ENCODE data around the gene TMOD3. TPM values are rescaled to one million over a fixed set of nuclear protein-coding genes. Genes with fewer than 3 reads are reported as not detected.

The TMOD3 gene
- total and polyA plus RNA-seq, 2 donors (not counting 3 experiments of a cell fraction or from before 2014, with no cell fraction given) = 10.4 to 64.3 TPM

GRCh38 chr15:51838270-51838669 lies 8.8 kb downstream of the TMOD3 start:
- dilution Hi-C loops (cut with MboI; ENCODE audit: extremely low pct_ligation_motif_present, low sequenced_read_pairs) = no loop called here
- H3K27ac ChIP-seq (ENCODE audit: insufficient read depth, low read depth, low read length) = peak overlapping the region; percentile 56
- H3K27me3 ChIP-seq (ENCODE audit: control insufficient read depth in 2 of 2, insufficient read depth in 2 of 2, low read length in 2 of 2) = no peaks in the 10 kb centered on the region
- intact Hi-C loops (cut with micrococcal nuclease) = no loop called here
- H3K36me3 ChIP-seq (ENCODE audit: control insufficient read depth in 2 of 2, extremely low read depth in 1 of 2, insufficient read depth in 2 of 2, low read length in 2 of 2) = no peaks in the 10 kb centered on the region
- ChIA-PET CTCF (interaction anchor here (1.1 to 2.3 kb wide), 6 partner anchors 20 to 62 kb away, joined by 3 to 8 read pairs (median 5); no protein-coding TSS in a partner anchor), POLR2A (interaction anchor here (0.6 kb wide), 1 partner anchor 28 kb away, joined by 3 read pairs; no protein-coding TSS in a partner anchor)
- no TSS peak for BruUV-seq (replicated peaks)
- no peak overlapping the region for H3K9ac ChIP-seq (replicated peaks; ENCODE audit: extremely low read depth, insufficient read depth, low read length)
- peak overlapping the region; percentile 71 for H3K4me2 ChIP-seq (ENCODE audit: insufficient read depth, low read length)
- TF ChIP-seq MYC (IDR thresholded peaks at IDR 0.05; ENCODE audit: low read depth, low read length) (no peak), GATA2 (IDR thresholded peaks at IDR 0.05; ENCODE audit: insufficient read depth, insufficient read length, low read depth, low read length) (no peak), POLR2A (IDR thresholded peaks at IDR 0.05; ENCODE audit: low read depth, low read length) (no peak), EZH2 (IDR thresholded peaks at IDR 0.05; ENCODE audit: borderline replicate concordance, low read depth, low read length, severe bottlenecking) (no peak), CTCF (IDR thresholded peaks at IDR 0.05; ENCODE audit: extremely low read depth in 1 of 2, insufficient read depth in 1 of 2, low read depth in 1 of 2, low read length in 2 of 2) (no peak), POLR2AphosphoS5 (IDR thresholded peaks at IDR 0.05; ENCODE audit: insufficient read depth, low read depth, low read length) (no peak), FOS (IDR thresholded peaks at IDR 0.05; ENCODE audit: borderline replicate concordance, insufficient read depth, low read length) (no peak), MAX (IDR thresholded peaks at IDR 0.05; ENCODE audit: insufficient read depth, insufficient read length) (no peak), JUN (IDR thresholded peaks at IDR 0.05; ENCODE audit: borderline replicate concordance, insufficient read depth, insufficient read length, low read depth) (no peak)
- no peak overlapping the region for H3K4me3 ChIP-seq (replicated peaks in 1 of 3; ENCODE audit: insufficient read depth in 1 of 3, low read depth in 1 of 3, low read length in 3 of 3)
- peaks cover 3% of the 10 kb centered on the region for H4K20me1 ChIP-seq (replicated peaks; ENCODE audit: control insufficient read depth, extremely low read depth, insufficient read depth, low read length)
- DNase-seq (ENCODE audit: low read depth, low spot score) (no peak), FAIRE-seq (no peak)
- peaks cover 55% of the 10 kb centered on the region for H3K4me1 ChIP-seq (ENCODE audit: control insufficient read depth, extremely low read depth, insufficient read depth, low read length)
- H2AFZ ChIP-seq (ENCODE audit: low read depth, low read length) = no peak overlapping the region
- H3K9me1 ChIP-seq (replicated peaks; ENCODE audit: control insufficient read depth, extremely low read depth, insufficient read depth, low read length) = no peaks in the 10 kb centered on the region
- H3K79me2 ChIP-seq (ENCODE audit: control insufficient read depth, insufficient read depth, low read length) = peaks cover 99% of the 10 kb centered on the region
- H3K9me3 ChIP-seq (replicated peaks; ENCODE audit: control insufficient read depth, insufficient read depth, low read length) = no peaks in the 10 kb centered on the region
